GM18507 (cell line): ENCODE results near the gene DNAJC22.
"Not testable (repeated sequence)": the region's sequence is repeated elsewhere in the genome, so short reads cannot be mapped to it uniquely, and the experiment has no call there.

Source experiments
- DNase-seq: peaks from one replicate; pipeline ENCODE4 v3.0.0; 2011; ENCODE audit warnings: low read depth; ENCODE audit not compliant: insufficient read length; ENCODE audit errors: extremely low spot score
- FAIRE-seq: peaks from 2 replicates; lab custom pipeline; 2011; peaks lifted over from hg19 to GRCh38; lab: Jason Lieb, UNC

Gene DNAJC22

DNA sequence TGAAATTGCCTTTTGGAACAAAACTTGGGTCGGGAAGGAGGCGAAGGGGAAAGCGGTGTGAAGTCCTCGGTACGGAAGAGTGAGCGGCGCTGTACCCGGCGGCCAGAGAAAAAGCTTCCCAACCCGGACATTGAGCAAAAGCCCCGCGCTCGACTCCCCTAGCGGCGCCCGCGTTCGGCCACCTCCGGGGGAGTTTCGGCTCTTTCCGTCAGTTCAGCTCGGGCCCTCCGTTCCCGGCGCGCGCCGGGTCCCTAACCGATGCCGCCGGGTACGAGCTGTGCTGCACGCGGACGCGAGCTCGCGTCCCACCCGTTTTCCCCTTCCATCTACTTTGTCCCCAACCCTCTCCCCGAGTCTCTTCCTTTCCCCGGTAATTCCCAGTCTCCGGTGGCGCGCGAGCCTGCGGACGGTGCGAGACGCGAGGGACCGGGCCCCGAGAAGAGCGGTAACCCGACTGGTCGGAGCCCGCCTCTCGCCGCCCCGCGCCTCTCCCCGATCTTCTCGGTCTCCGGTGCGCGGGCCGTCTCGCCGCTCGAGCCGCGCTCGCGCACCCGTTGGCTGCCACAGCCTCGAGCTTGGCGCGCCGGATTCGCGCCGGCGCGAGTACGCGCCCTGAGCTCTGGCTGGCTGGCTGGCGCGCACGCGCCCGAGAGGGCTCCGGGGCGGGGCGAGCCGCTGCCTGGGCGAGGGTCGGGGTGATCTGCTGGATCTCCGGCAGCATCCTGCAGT, 20.1 kb downstream of the DNAJC22 start:
- DNase-seq, result peak; percentile 87
- FAIRE-seq, result peak; percentile 87

DNA sequence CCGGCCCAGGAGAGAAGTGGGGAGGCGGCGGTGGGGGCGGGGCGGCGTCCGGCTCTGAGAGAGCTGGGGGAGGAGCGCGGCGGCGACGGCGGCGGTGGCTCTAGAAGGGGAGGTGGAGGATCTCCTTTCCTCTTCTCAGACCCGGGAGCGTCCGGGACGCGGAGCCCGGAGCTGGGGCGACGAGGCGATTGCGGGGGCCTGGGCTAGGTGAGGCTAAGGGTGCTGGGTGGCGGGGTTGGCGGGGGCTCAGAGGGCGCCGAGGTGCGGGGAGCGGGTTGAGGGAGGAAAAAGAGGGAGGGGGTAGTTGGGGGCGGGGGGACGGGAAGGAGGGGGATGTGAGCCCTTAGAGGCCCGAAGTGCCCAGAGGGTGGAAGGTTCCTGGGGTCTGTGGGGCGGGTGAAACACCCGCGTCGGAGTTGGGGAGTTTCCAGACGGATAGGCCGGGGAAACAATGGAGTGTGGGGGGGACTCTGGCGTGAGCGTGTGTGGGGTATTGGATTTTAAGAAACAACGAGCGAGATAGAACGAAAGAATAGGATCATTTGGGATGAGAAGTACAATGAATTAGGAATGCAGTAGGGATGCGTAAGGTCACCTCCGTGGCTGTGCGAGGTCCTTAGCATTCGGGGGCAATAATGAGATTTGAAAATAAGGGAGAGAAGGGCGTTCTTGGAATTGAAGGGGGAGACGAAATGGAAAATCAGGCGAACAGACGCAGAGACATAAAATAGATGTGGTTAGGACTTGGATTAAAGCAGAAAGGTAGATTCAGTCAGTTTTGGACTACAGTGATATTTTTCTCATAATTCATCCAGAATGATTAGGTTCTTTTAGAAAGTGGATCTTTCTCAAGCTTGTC, 20.9 kb downstream of the DNAJC22 start, which contains the start of gene SPATS2:
Gene SPATS2, plus strand, starts transcription at position 82 of the 859 bp plus-strand sequence. CDS start 93,551 bp downstream, outside the sequence.
- FAIRE-seq, result no peak
- no peak for DNase-seq

DNA sequence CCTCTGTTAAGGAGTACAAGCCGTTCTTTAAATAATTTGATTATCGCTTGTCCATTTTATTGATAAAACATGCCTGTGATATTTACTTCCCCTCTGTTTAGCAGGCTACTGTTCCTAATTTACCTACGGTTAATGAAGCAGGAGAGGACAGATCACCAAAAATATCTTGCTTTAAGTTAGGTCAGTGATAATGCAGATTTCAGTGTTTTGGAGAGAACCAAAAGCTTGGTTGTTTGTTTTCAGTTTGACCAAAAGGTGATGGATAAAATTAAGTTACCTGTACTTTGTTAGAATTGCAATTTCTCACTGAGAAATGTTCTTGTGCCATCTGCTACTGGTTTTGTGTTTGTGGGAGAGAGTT, 21.5 kb downstream of the DNAJC22 start:
- DNase-seq, result no peak
- FAIRE-seq, result peak; percentile 45

DNA sequence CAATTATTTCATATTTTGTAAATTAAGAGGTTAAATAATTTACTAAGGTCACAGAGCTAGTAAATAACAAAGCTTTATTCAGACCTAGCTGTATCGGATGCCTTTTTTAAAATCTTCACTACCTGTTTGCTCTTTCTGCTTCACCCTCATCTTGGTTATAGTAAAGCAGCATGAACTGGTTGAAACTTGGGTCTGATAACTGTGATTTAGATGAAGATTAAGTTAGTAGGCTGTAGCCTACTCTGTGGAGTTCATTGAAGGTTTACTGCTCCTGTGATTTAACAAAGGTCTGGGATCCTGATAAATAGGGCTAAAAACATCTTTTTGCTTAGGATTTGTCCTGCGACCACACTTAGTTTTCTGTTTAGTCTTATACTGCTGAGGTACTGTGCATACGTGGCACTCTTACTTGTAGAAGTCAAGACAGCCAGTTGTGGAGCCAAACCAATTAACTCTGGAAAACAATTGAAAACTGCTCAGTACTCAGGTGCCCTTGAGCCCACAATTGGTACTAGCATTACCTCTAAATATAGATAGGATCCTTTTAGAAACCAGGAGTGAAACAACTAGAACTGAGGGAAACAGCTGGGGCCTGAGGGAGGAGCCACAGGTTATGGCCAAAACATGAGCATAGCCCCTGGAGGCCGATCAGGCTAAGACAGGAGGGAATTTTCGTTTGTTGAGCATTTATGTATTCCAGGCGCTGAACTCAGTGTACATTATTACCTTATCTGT, 22.9 kb downstream of the DNAJC22 start:
- DNase-seq (no peak), FAIRE-seq (peak; percentile 78)

DNA sequence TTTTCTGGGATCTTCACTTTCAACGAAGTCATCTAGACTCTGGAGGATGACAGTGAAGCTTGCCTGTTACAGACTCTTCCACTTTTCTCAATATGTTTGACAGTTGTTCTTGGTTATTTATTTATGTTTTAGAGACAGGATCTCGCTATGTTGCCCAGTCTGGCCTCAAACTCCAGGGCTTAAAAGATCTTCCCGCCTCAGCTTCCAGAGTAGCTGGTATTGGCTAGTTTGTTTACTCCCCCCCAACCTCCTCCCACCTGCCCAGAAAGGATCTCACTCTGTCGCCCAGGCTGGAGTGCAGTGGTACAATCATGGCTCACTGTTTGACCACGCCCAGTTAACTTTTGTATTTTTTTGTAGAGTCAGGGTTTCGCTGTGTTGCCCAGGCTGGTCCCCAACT, 23.9 kb downstream of the DNAJC22 start:
- DNase-seq (no peak), FAIRE-seq (no peak)

DNA sequence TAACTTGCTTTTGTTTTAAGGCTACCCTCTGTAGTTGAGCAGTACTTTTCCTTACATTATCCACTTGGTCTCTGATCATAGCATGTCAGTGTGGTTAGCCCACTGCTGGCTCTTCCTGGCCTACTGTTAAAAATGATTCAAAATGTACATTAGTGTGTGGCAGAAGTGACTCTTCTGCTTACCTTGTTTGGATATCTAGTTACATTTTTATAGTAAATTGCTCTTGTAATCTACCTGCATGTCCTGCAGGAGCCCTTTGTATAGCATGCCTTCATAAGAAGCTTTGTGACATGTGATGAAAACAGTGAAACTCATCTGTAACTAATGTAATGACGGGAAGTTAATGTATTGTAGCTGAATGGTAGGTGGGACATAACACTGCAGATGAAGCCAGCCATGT, 28.7 kb downstream of the DNAJC22 start:
- DNase-seq (no peak), FAIRE-seq (peak; percentile 48)

DNA sequence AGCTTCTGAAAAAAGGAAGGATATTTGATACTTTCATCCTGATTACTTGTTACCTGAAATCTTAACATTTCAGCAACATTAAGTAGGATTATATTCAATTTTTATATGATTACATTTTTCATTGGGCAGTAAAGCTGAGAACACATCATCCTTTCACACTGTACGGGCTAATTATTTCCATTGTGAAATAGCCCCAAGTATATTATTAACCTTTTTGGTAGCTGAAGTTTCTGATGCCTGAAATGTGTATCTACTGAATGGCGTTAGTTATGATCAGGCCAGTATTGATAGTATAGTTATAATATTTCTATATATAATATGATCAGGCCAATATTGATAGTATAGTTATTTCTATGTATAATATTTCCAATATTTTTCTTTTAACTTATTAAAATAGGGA, 30.7 kb downstream of the DNAJC22 start:
- no peak for DNase-seq
- FAIRE-seq, result peak; percentile 42

DNA sequence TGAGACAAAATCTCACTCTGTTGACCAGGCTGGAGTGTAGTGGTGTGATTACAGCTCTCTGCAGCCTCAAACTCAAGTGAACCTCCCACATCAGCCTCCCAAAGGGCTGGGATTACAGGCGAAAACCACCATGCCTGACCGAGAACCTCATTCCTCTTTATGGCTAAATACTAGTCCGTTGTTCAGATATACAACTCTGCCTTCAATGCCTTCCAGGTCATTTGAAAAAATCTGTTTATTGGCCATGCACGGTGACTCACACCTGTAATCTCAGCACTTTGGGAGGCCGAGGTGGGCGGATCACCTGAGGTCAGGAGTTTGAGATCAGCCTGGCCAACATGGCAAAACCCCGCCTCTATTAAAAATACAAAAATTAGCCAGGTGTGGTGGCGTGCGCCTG, 33.5 kb downstream of the DNAJC22 start:
- not testable (repeated sequence) for DNase-seq, FAIRE-seq

DNA sequence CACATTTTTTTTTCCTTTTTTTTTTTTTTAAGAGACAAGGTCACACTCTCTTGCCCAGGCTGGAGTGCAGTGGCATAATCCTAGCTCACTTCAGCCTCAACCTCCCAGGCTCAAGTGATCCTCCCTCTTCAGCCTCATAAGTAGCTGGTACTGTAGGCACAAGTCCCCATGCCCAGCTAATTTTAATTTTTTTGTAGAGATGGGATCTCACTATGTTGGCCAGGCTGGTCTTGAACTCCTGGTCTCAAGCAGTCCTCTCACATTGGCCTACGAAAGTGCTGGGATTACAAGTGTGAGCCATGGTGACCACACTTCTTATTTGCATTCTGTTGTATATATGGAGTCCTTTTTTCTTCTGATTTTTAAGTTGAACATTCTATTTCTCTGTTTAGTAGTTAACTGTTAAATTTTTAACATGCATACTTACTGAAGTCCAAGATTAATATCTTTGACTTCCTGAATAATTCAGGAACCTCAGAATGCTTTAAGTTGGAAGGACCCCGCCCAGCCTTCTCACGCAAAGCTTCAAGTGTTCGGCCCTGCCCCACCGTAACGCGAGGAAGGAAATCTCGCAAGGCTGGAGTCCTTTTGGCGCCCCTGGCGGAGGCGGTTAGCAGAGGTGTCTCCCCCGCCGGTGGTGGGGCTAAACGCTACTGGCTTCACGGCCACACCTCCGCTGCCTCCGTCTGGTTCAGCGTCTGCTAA, 42.1 kb downstream of the DNAJC22 start:
- FAIRE-seq (no peak), DNase-seq (no peak)

DNA sequence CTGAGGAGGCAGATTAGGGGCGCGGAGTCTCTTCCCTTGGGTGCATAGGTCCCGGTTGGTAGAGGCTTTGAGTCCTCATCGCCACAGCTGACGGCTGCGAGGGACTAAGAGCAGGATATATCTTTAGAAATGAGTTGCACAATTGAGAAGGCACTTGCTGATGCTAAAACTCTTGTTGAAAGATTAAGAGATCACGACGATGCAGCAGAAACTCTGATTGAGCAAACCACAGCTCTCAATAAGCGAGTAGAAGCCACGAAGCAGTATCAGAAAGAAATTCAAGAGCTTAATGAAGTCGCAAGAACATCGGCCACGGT, 42.7 kb downstream of the DNAJC22 start:
- FAIRE-seq, result no peak
- DNase-seq, result no peak

DNA sequence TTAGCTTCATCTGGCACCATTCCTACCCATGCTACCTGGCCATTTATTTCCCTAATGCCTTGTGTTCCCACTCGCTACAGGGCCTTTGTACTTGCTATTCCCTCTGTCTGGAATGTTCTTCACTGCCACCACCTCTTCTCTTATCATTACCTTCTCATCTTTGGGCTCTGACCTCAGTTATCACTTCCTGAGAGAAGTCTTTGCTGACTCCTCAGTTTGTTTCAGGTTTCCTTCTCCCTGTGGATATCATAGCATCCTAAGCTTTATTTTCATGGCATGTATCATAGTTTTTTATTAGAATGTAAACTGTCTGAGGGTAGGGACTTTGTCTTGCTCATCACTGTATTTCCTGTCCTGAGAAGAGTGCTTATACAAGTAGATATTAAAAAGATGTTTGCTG, 50.3 kb downstream of the DNAJC22 start:
- no peak for FAIRE-seq
- no peak for DNase-seq

DNA sequence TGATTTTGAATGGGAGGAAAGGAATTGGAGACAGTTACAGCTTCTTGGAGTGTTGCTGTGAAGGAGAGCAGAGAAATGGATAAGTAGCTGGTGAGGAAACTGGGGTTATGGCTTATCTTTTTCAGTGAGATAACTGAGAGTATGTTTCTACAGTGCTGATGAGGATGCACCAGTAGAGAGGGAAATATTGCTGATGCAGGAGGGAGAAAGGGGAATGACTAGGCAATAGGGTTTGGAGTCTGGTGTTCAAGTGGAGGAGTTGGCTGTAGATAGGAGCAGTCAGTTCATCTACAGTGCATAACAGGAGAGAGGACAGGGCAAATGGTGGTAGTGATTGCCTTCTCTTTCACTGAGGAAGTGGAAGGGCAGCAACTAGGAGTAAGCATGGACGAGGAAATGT, 53.6 kb downstream of the DNAJC22 start:
- no peak for FAIRE-seq
- DNase-seq, result no peak
